Peyer's patch (tissue), 4 donors: ENCODE measurements around the gene SPATA3.

Experiments
- POLR2A ChIP-seq, 2 donors: fragments of 450-650 bp; IDR thresholded peaks; one replicate each; pipeline ENCODE4 v1.5.1; 2017; ENCODE audit warnings: antibody characterized with exemption in 2 of 2, mild to moderate bottlenecking in 2 of 2, moderate library complexity in 2 of 2
- TF ChIP-seq, protein P1 (sequence below), 6 experiments: fragments of 450-650 bp in 4 of 6; fragments of 200-600 bp in 2 of 6; sonication (generic) in 1 of 6; IDR thresholded peaks; one replicate each; pipeline ENCODE4 v1.5.1; 2017 to 2019; ENCODE audit warnings: antibody characterized with exemption in 6 of 6, mild to moderate bottlenecking in 3 of 6, moderate library complexity in 1 of 6

DNA sequence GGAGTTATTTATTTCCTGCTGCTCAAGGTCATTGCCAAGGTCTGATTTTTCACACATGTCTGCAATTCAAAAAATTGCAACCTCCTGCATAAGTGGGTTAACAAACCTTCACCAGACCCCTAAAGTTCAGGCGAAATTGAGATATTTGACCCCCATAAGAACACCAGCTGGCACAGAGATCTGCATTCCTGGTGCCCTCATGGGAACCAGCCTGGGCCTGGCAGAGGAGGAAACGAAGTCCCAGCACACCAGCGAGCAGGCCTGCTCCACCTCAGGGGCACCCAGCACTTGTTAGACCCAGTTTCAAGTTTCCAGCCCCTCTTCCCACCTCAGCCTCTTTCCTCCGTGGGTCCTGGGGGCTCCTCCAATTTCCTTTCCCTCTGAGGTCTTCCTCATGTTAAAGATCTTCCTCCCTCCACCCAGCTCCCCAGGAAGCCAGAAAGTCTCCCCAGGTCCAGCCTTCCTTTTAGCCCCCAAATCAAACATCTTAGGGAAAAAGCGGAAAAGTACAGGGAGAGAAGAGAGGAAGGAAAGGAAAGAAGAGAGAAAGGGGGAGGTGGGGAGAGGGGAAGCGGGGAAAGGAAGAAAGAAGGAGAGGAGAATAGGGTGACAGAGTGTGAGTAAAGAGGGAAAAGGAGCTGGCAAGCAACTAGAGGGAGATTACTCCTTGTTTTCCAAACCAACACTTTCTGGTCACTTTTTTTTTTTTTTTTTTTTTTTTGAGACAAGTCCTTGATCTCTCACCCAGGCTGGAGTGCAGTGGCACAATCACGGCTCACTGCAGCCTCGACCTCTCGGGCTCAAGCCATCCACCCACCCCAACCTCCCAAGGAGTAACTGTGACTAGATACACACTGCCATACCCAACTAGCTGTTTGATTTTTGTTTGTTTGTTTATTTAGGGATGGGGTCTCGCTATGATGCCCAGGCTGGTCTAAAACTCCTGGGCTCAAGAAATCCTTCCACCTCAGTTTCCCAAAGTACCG is 37.5 kb downstream of the SPATA3 start:
- TF ChIP-seq, protein P1, sequence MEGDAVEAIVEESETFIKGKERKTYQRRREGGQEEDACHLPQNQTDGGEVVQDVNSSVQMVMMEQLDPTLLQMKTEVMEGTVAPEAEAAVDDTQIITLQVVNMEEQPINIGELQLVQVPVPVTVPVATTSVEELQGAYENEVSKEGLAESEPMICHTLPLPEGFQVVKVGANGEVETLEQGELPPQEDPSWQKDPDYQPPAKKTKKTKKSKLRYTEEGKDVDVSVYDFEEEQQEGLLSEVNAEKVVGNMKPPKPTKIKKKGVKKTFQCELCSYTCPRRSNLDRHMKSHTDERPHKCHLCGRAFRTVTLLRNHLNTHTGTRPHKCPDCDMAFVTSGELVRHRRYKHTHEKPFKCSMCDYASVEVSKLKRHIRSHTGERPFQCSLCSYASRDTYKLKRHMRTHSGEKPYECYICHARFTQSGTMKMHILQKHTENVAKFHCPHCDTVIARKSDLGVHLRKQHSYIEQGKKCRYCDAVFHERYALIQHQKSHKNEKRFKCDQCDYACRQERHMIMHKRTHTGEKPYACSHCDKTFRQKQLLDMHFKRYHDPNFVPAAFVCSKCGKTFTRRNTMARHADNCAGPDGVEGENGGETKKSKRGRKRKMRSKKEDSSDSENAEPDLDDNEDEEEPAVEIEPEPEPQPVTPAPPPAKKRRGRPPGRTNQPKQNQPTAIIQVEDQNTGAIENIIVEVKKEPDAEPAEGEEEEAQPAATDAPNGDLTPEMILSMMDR (IDR thresholded peaks at IDR 0.05): no peak
- TF ChIP-seq POLR2A (IDR thresholded peaks at IDR 0.05): no peak
